Measurements from ENCODE around the gene ADK. TPM values are rescaled to one million over a fixed set of nuclear protein-coding genes. Genes with fewer than 3 reads are reported as not detected.

ADK gene
- total RNA-seq, 1 experiment from 2014 or later = 26.8 TPM

- Histone ChIP-seq H4K8ac (replicated peaks; ENCODE audit: insufficient read length, low read depth, low read length) (no peak overlapping the region), H3K9me3 (ENCODE audit: control insufficient read depth, low read depth, low read length) (no peaks in the 10 kb centered on the region), H4K91ac (ENCODE audit: insufficient read length, low read depth, low read length) (no peak overlapping the region), H2AFZ (ENCODE audit: low read length) (no peak overlapping the region), H3K9ac (ENCODE audit: extremely low read depth, insufficient read length, low read length) (no peak overlapping the region), H3K4me1 (ENCODE audit: insufficient read depth, low read length) (no peaks in the 10 kb centered on the region), H3K23ac (ENCODE audit: insufficient read length, low read depth, low read length) (no peak overlapping the region), H2AK5ac (ENCODE audit: insufficient read length, low read length) (no peak overlapping the region), H2BK5ac (ENCODE audit: insufficient read length, low read length) (no peak overlapping the region), H2BK15ac (ENCODE audit: low read depth, low read length) (no peak overlapping the region), H3K27ac (ENCODE audit: insufficient read length, low read depth, low read length) (no peak overlapping the region), H3T11ph (ENCODE audit: low read length) (no peak overlapping the region), H3K56ac (ENCODE audit: insufficient read length, low read depth, low read length) (no peak overlapping the region), H4K5ac (ENCODE audit: insufficient read length, low read depth, low read length) (no peak overlapping the region), H3K79me1 (ENCODE audit: insufficient read depth, low read depth, low read length, poor library complexity, severe bottlenecking) (no peaks in the 10 kb centered on the region), H2BK20ac (ENCODE audit: low read depth, low read length, poor library complexity, severe bottlenecking) (no peak overlapping the region), H3K18ac (ENCODE audit: insufficient read length, low read depth, low read length) (no peak overlapping the region), H3K27me3 (ENCODE audit: insufficient read depth, low read length) (no peaks in the 10 kb centered on the region), H2BK120ac (ENCODE audit: low read depth, low read length, poor library complexity, severe bottlenecking) (no peak overlapping the region), H3K4me2 (ENCODE audit: insufficient read depth, insufficient read length, low read length) (no peak overlapping the region), H3K4ac (ENCODE audit: low read depth, low read length) (no peak overlapping the region), H4K20me1 (ENCODE audit: control insufficient read depth, insufficient read depth, insufficient read length) (no peaks in the 10 kb centered on the region), H3K23me2 (ENCODE audit: insufficient read length, low read depth, low read length, poor library complexity, severe bottlenecking) (no peaks in the 10 kb centered on the region), H3K79me2 (ENCODE audit: insufficient read depth, low read length) (no peaks in the 10 kb centered on the region), H2BK12ac (ENCODE audit: insufficient read length, low read depth, low read length) (no peak overlapping the region), H3K14ac (ENCODE audit: insufficient read depth, low read length) (no peak overlapping the region)
- no peak overlapping the region for H3K4me3 Mint-ChIP-seq
- no peaks in the 10 kb centered on the region; a peak in 1 of 4 replicates for H3K4me1 Mint-ChIP-seq
- no peak overlapping the region for H3K27ac Mint-ChIP-seq
- 0 out of 7 replicates have a peak, but pooled peaks cover 0 to 4% (median 0%) of the 10 kb centered on the region in 3 experiments for H3K36me3 Mint-ChIP-seq (ENCODE audit: insufficient read depth in 1 of 3, low read depth in 3 of 3)
- WGBS (ENCODE audit: extremely low coverage, insufficient read length, low lambda C conversion rate) = no CpG with 5 or more reads among the region's 2 CpGs
- TF ChIP-seq CTCF (conservative IDR thresholded peaks at IDR 0.05) = no peak
- H3K9me3 Mint-ChIP-seq = no peaks in the 10 kb centered on the region
- no peaks in the 10 kb centered on the region for H3K27me3 Mint-ChIP-seq (ENCODE audit: low read depth)
- DNase-seq = no peak
Observed at GRCh38 chr10:74556072-74556705, 405.2 kb downstream of the ADK start.
